Right hindlimb (tissue), 1 donor: ENCODE data around the gene RPL11.
"Not testable (repeated sequence)": the region's sequence is repeated elsewhere in the genome, so short reads cannot be mapped to it uniquely, and the experiment has no call there.

ENCODE experiments used
- DNase-seq: peaks from one replicate; pipeline ENCODE4 v3.0.0-alpha.2; 2018

RPL11 gene

GRCh38 chr1:23687680-23688079 is 3.9 kb upstream of the RPL11 start:
- DNase-seq: not testable (repeated sequence)

- not testable (repeated sequence) for DNase-seq
Measured at GRCh38 chr1:23688281-23688680, 3.3 kb upstream of the RPL11 start.

GRCh38 chr1:23692308-23692871 is 784 bp downstream of the RPL11 start:
- DNase-seq: no peak

GRCh38 chr1:23693599-23693998 is 2.0 kb downstream of the RPL11 start:
- no peak for DNase-seq

GRCh38 chr1:23694371-23694770 is 2.8 kb downstream of the RPL11 start:
- DNase-seq: no peak

- no peak for DNase-seq
Measured at GRCh38 chr1:23695667-23696066, 4.1 kb downstream of the RPL11 start.

- no peak for DNase-seq
Measured at GRCh38 chr1:23696335-23696989, 4.9 kb downstream of the RPL11 start.

- DNase-seq: no peak
Measured at GRCh38 chr1:23698466-23698865, 6.9 kb downstream of the RPL11 start.

GRCh38 chr1:23699280-23700179 is 7.9 kb downstream of the RPL11 start:
- DNase-seq: no peak

- DNase-seq: no peak
Measured at GRCh38 chr1:23701310-23701709, 9.7 kb downstream of the RPL11 start.

- no peak for DNase-seq
Measured at GRCh38 chr1:23701996-23702395, 10.4 kb downstream of the RPL11 start.

GRCh38 chr1:23704834-23705495 is 13.4 kb downstream of the RPL11 start:
- no peak for DNase-seq

GRCh38 chr1:23709229-23709628 is 17.6 kb downstream of the RPL11 start:
- DNase-seq: no peak

- DNase-seq: no peak
Measured at GRCh38 chr1:23718482-23718881, 26.9 kb downstream of the RPL11 start.

GRCh38 chr1:23719162-23719820 is 27.7 kb downstream of the RPL11 start:
- no peak for DNase-seq

GRCh38 chr1:23720256-23720995 is 28.8 kb downstream of the RPL11 start:
- no peak for DNase-seq

- no peak for DNase-seq
Measured at GRCh38 chr1:23722652-23723051, 31.0 kb downstream of the RPL11 start.

GRCh38 chr1:23726686-23727085 is 35.1 kb downstream of the RPL11 start:
- DNase-seq: no peak

- DNase-seq: no peak
Measured at GRCh38 chr1:23727362-23727811, 35.8 kb downstream of the RPL11 start.

- DNase-seq: no peak
Measured at GRCh38 chr1:23732363-23733224, 41.0 kb downstream of the RPL11 start.

- not testable (repeated sequence) for DNase-seq
Measured at GRCh38 chr1:23733281-23733680, 41.7 kb downstream of the RPL11 start.
